GM23338 (cell line): ENCODE data around the gene ABHD17A.

Experiments used
- EZH2 ChIP-seq: fragments of 200-600 bp; sonication (generic); IDR thresholded peaks from one replicate; pipeline ENCODE4 v1.8.0; 2017; ENCODE audit warnings: antibody characterized with exemption, mild to moderate bottlenecking, low read depth; ENCODE audit not compliant: unreplicated experiment
- EZH2phosphoT487 ChIP-seq: fragments of 200-600 bp; sonication (generic); IDR thresholded peaks from one replicate; pipeline ENCODE4 v1.8.1; 2018; ENCODE audit warnings: antibody characterized with exemption; ENCODE audit not compliant: unreplicated experiment
- JUNB ChIP-seq: IDR thresholded peaks from one replicate; pipeline ENCODE4 v1.6.1; 2016; ENCODE audit warnings: antibody characterized with exemption; ENCODE audit not compliant: unreplicated experiment
- POLR2AphosphoS5 ChIP-seq: IDR thresholded peaks from 2 replicates; pipeline ENCODE4 v1.6.1; 2016; ENCODE audit warnings: antibody characterized with exemption, low read depth
- REST ChIP-seq: IDR thresholded peaks from one replicate; pipeline ENCODE4 v1.6.1; 2018; ENCODE audit warnings: antibody characterized with exemption; ENCODE audit not compliant: unreplicated experiment
- TF ChIP-seq, protein P1 (sequence below), 2 experiments: fragments of 200-600 bp in 1 of 2; sonication (generic) in 1 of 2; conservative IDR thresholded peaks; 2 replicates each; pipeline versions ENCODE4 v1.5.1 to v1.6.1; 2016 to 2017; ENCODE audit warnings: antibody characterized with exemption in 2 of 2, low read depth in 2 of 2, mild to moderate bottlenecking in 2 of 2, moderate library complexity in 1 of 2

- no peak for TF ChIP-seq REST
- no peak for TF ChIP-seq EZH2
- TF ChIP-seq, protein P1, sequence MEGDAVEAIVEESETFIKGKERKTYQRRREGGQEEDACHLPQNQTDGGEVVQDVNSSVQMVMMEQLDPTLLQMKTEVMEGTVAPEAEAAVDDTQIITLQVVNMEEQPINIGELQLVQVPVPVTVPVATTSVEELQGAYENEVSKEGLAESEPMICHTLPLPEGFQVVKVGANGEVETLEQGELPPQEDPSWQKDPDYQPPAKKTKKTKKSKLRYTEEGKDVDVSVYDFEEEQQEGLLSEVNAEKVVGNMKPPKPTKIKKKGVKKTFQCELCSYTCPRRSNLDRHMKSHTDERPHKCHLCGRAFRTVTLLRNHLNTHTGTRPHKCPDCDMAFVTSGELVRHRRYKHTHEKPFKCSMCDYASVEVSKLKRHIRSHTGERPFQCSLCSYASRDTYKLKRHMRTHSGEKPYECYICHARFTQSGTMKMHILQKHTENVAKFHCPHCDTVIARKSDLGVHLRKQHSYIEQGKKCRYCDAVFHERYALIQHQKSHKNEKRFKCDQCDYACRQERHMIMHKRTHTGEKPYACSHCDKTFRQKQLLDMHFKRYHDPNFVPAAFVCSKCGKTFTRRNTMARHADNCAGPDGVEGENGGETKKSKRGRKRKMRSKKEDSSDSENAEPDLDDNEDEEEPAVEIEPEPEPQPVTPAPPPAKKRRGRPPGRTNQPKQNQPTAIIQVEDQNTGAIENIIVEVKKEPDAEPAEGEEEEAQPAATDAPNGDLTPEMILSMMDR (conservative IDR thresholded peaks at IDR 0.05; ENCODE audit: low read depth in 2 of 2), result no peak
- TF ChIP-seq EZH2phosphoT487, result no peak
- TF ChIP-seq POLR2AphosphoS5, result no peak
- TF ChIP-seq JUNB, result no peak
These were observed 3.1 kb upstream of the ABHD17A start for GRCh38 chr19:1888385-1888784.
